K562 (cell line): ENCODE measurements around the gene FTL. TPM values are rescaled to one million over a fixed set of nuclear protein-coding genes. Genes with fewer than 3 reads are reported as not detected.

Source experiments
- ATAC-seq: fragments of 200-7000 bp; cut with Tn5 transposase; 3 replicates; pipeline ENCODE4 v1.9.1; 2020; ENCODE audit warnings: moderate library complexity
- BruUV-seq: library from RNA; stranded (reverse); fragments of 400-500 nt; replicated peaks from 2 replicates; lab custom pipeline; 2021; lab: Mats Ljungman, UMichigan
- CTCF ChIA-PET: fragments of 300-600 bp; formaldehyde crosslinking; extraction: SDS; loops from one replicate; lab custom pipeline; 2021; ENCODE audit warnings: low intra/inter-chr PET ratio; lab: Yijun Ruan, JAX
- POLR2A ChIA-PET: fragments of 300-600, 350-650 bp; sonication (Branson Sonifier 250); formaldehyde crosslinking; extraction: SDS; loops from one replicate; lab custom pipeline; 2021; ENCODE audit warnings: antibody characterized with exemption, inconsistent platforms; lab: Yijun Ruan, JAX
- DNase-seq, 4 experiments: peaks; one replicate each; pipeline versions ENCODE4 v3.0.0 to v3.0.0-alpha.2; 2011 to 2018; ENCODE audit warnings: low spot score in 3 of 4, mixed read lengths in 3 of 4; ENCODE audit errors: extremely low read depth in 1 of 4
- FAIRE-seq: peaks from 2 replicates; lab custom pipeline; 2011; peaks lifted over from hg19 to GRCh38; lab: Jason Lieb, UNC
- H2AFZ ChIP-seq: 2 replicates; pipeline ENCODE4 v1.6.0; 2011; ENCODE audit warnings: low read depth, low read length, control low read depth, inconsistent platforms
- H3K27ac ChIP-seq: fragments of 200-600 bp; 3 replicates; pipeline ENCODE4 v1.8.0; 2011; ENCODE audit warnings: low read depth, mild to moderate bottlenecking, control low read depth, inconsistent platforms, low read length, moderate library complexity, mixed read lengths; ENCODE audit errors: extremely low read depth
- H3K27me3 ChIP-seq, 2 experiments: fragments of 300-600 bp in 1 of 2; 2 replicates in 1 of 2; 3 replicates in 1 of 2; pipeline versions ENCODE4 v1.6.0 to v1.8.0; 2011; ENCODE audit warnings: inconsistent platforms in 2 of 2, low read length in 2 of 2, mild to moderate bottlenecking in 1 of 2, mixed read lengths in 1 of 2, moderate library complexity in 1 of 2; ENCODE audit not compliant: control insufficient read depth in 2 of 2, insufficient read depth in 2 of 2
- H3K36me3 ChIP-seq: fragments of 300-600 bp; 3 replicates; pipeline ENCODE4 v1.8.0; 2011; ENCODE audit warnings: mild to moderate bottlenecking, low read length, inconsistent platforms; ENCODE audit not compliant: control insufficient read depth, insufficient read depth
- H3K4me1 ChIP-seq, 2 experiments: fragments of 200-600 bp in 1 of 2; replicated peaks in 1 of 2; 2 replicates in 1 of 2; 3 replicates in 1 of 2; pipeline versions ENCODE4 v1.5.1 to v1.8.0; 2011; ENCODE audit warnings: inconsistent platforms in 2 of 2, low read length in 2 of 2, mild to moderate bottlenecking in 1 of 2, mixed read lengths in 1 of 2, moderate library complexity in 1 of 2; ENCODE audit not compliant: control insufficient read depth in 2 of 2, insufficient read depth in 2 of 2
- H3K4me2 ChIP-seq: 2 replicates; pipeline ENCODE4 v1.6.1; 2011; ENCODE audit warnings: low read length, control low read depth, inconsistent platforms, mixed read lengths; ENCODE audit not compliant: insufficient read depth
- H3K4me3 ChIP-seq: fragments of 200-600 bp; sonication (generic), shearing (Covaris generic); 2 replicates; pipeline ENCODE4 v1.5.1; 2016; ENCODE audit warnings: control low read depth, inconsistent platforms
- H3K79me2 ChIP-seq: fragments of 200-600 bp; 3 replicates; pipeline ENCODE4 v1.8.0; 2011; ENCODE audit warnings: low read length, inconsistent platforms; ENCODE audit not compliant: control insufficient read depth, insufficient read depth
- H3K9ac ChIP-seq, 2 experiments: 2 replicates each; pipeline versions ENCODE4 v1.6.0 to v1.6.1; 2011; ENCODE audit warnings: low read depth in 2 of 2, low read length in 2 of 2, control low read depth in 1 of 2, inconsistent platforms in 1 of 2, mild to moderate bottlenecking in 1 of 2, mixed read lengths in 1 of 2; ENCODE audit not compliant: insufficient read depth in 1 of 2
- H3K9me1 ChIP-seq: one replicate; pipeline ENCODE4 v1.6.0; 2011; ENCODE audit warnings: inconsistent platforms, mild to moderate bottlenecking, low read length, moderate library complexity; ENCODE audit not compliant: control insufficient read depth, insufficient read depth
- H3K9me3 ChIP-seq: replicated peaks from 2 replicates; pipeline ENCODE4 v1.5.1; 2011; ENCODE audit warnings: low read depth, low read length, inconsistent platforms; ENCODE audit not compliant: control insufficient read depth, insufficient read depth
- H4K20me1 ChIP-seq: replicated peaks from 2 replicates; pipeline ENCODE4 v1.6.1; 2011; ENCODE audit warnings: low read length, inconsistent platforms, mixed read lengths; ENCODE audit not compliant: control insufficient read depth, insufficient read depth
- CTCFL ChIP-seq: IDR thresholded peaks from 2 replicates; pipeline ENCODE4 v1.6.1; 2011; ENCODE audit warnings: borderline replicate concordance, low read depth, mild to moderate bottlenecking, moderate library complexity, low read length; ENCODE audit not compliant: insufficient read depth, poor library complexity, severe bottlenecking
- POLR2A ChIP-seq: fragments of 450-650 bp; conservative IDR thresholded peaks from 2 replicates; pipeline ENCODE4 v1.6.1; 2016
- POU5F1 ChIP-seq: fragments of 150-350 bp; IDR thresholded peaks from 2 replicates; pipeline ENCODE4 v1.6.1; 2014; ENCODE audit warnings: borderline replicate concordance, low read length, low read depth, mild to moderate bottlenecking; ENCODE audit not compliant: partially characterized antibody
- REST ChIP-seq, 2 experiments: fragments of 450-650 bp; formaldehyde crosslinking in 1 of 2; IDR thresholded peaks; 2 replicates each; pipeline versions ENCODE4 v1.4.0 to v1.6.1; 2014 to 2020; ENCODE audit warnings: mild to moderate bottlenecking in 2 of 2, borderline replicate concordance in 1 of 2, low read depth in 1 of 2
- WGBS: fragments of 100-300 bp; shearing (Covaris generic); methylation state at CpG from one replicate; pipeline ENCODE4 v1.1.6; 2016; ENCODE audit warnings: low coverage, mixed read lengths; ENCODE audit not compliant: insufficient coverage; ENCODE audit errors: missing lambda C conversion rate; 5-methylcytosine and 5-hydroxymethylcytosine counted together
- in situ Hi-C: fragments of 300-500 bp; cut with MboI; formaldehyde crosslinking; loops from 4 replicates; pipeline ENCODE4 v1.15.0; 2018; ENCODE audit warnings: inconsistent platforms, mixed read lengths
- intact Hi-C: fragments of 100-400 bp; cut with micrococcal nuclease; formaldehyde crosslinking; loops from 2 replicates; pipeline ENCODE4 v1.14.2; 2022
- polyA plus RNA-seq, 8 experiments: library from polyadenylated mRNA; depleted of rRNA in 4 of 8; stranded (reverse) in 5 of 8; unstranded in 3 of 8; fragments of >200 nt; fragmentation: Nextera tagmentation in 2 of 8; fragmentation: Illumina TruSeq in 1 of 8; extraction: Ambion mirVana in 2 of 8; extraction: Trizol in 1 of 8; gene quantifications; 2 replicates each; pipeline versions ENCODE4 v1.2.1 to v1.2.3, GENCODE V29; 2011 to 2014; ENCODE audit warnings: inconsistent platforms in 1 of 8, missing spikeins in 1 of 8
- total RNA-seq, 7 experiments: library from RNA; depleted of rRNA in 6 of 7; stranded (reverse); fragments of >200 nt in 6 of 7; fragmentation: Illumina TruSeq in 2 of 7; extraction: Trizol in 2 of 7; gene quantifications; 2 replicates each; pipeline versions ENCODE4 v1.2.1 to v1.2.3, GENCODE V29; 2011 to 2021; ENCODE audit warnings: low replicate concordance in 1 of 7
- TF ChIP-seq, protein P1 (sequence below), 3 experiments: IDR thresholded peaks in 2 of 3; conservative IDR thresholded peaks in 1 of 3; 2 replicates each; pipeline ENCODE4 v1.5.1; 2011 to 2012; ENCODE audit warnings: low read length in 3 of 3, mild to moderate bottlenecking in 3 of 3, control low read depth in 2 of 3, improper control_type of control experiment in 1 of 3, inconsistent platforms in 1 of 3, low read depth in 1 of 3, mixed read lengths in 1 of 3, moderate library complexity in 1 of 3; ENCODE audit not compliant: insufficient read depth in 2 of 3
- TF ChIP-seq, protein P2 (sequence below): fragments of 250-450 bp; sonication (Bioruptor Pico); IDR thresholded peaks from 2 replicates; pipeline ENCODE4 v1.4.0; 2020; ENCODE audit warnings: borderline replicate concordance

FTL gene
- total and polyA plus RNA-seq, 9 of the 15 experiments (the other 6 are each of a cell fraction or from before 2014, with no cell fraction given), result 1,231 to 27,415 (median 3,965) TPM

GRCh38 chr19:48997972-48998371 lies 32.9 kb downstream of the FTL start:
- ATAC-seq, result peak; percentile 53
- Histone ChIP-seq H3K36me3 (peaks cover 58% of the 10 kb centered on the region), H3K4me2 (no peak overlapping the region), H3K9me3 (no peaks in the 10 kb centered on the region), H4K20me1 (0 out of 2 replicates have a peak, but pooled peaks cover 5% of the 10 kb centered on the region), H3K27ac (no peak overlapping the region), H3K9ac (no peak overlapping the region), H3K4me3 (no peak overlapping the region), H2AFZ (no peak overlapping the region), H3K79me2 (peaks cover 63% of the 10 kb centered on the region), H3K27me3 (no peaks in the 10 kb centered on the region), H3K9me1 (no peaks in the 10 kb centered on the region), H3K4me1 (peaks cover 0 to 10% of the 10 kb centered on the region in 2 experiments; a peak in 4 of 5 replicates)
- peak; percentile 61 to 84 (median 70) for DNase-seq
- BruUV-seq, result no TSS peak
- FAIRE-seq, result peak; percentile 74
- POLR2A ChIA-PET, result interaction anchor here (0.5 to 1.2 kb wide), 6 partner anchors 9 to 212 kb away, joined by 3 to 5 read pairs (median 3); no protein-coding TSS in a partner anchor
- CTCF ChIA-PET, result no interaction called here
- in situ Hi-C loops (no loop called here), intact Hi-C loops (loop anchor here (2.0 to 10.0 kb wide), 3 partner anchors 77 to 227 kb away; partner anchors contain the start of genes HRC and TRPM4)
- 62% methylated on average over 5 of the region's 5 CpGs for whole genome bisulfite sequencing
- TF ChIP-seq CTCFL (peak; percentile 92), POU5F1 (no peak), POLR2A (0 out of 2 replicates have a peak, but pooled peaks have one; percentile 11), REST (IDR thresholded peaks at IDR 0.05; ENCODE audit: borderline replicate concordance) (0 out of 2 replicates have a peak, but pooled peaks have one; percentile 11), REST (CRISPR knock-in tag; IDR thresholded peaks at IDR 0.05; ENCODE audit: low read depth) (no peak)
- TF ChIP-seq, protein P1, sequence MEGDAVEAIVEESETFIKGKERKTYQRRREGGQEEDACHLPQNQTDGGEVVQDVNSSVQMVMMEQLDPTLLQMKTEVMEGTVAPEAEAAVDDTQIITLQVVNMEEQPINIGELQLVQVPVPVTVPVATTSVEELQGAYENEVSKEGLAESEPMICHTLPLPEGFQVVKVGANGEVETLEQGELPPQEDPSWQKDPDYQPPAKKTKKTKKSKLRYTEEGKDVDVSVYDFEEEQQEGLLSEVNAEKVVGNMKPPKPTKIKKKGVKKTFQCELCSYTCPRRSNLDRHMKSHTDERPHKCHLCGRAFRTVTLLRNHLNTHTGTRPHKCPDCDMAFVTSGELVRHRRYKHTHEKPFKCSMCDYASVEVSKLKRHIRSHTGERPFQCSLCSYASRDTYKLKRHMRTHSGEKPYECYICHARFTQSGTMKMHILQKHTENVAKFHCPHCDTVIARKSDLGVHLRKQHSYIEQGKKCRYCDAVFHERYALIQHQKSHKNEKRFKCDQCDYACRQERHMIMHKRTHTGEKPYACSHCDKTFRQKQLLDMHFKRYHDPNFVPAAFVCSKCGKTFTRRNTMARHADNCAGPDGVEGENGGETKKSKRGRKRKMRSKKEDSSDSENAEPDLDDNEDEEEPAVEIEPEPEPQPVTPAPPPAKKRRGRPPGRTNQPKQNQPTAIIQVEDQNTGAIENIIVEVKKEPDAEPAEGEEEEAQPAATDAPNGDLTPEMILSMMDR (IDR thresholded peaks at IDR 0.05 in 2 of 3, conservative IDR thresholded peaks at IDR 0.05 in 1 of 3; ENCODE audit: insufficient read depth in 2 of 3, low read depth in 1 of 3, low read length in 3 of 3), result peak; percentile 64 to 79 (median 74)
- TF ChIP-seq, protein P2, sequence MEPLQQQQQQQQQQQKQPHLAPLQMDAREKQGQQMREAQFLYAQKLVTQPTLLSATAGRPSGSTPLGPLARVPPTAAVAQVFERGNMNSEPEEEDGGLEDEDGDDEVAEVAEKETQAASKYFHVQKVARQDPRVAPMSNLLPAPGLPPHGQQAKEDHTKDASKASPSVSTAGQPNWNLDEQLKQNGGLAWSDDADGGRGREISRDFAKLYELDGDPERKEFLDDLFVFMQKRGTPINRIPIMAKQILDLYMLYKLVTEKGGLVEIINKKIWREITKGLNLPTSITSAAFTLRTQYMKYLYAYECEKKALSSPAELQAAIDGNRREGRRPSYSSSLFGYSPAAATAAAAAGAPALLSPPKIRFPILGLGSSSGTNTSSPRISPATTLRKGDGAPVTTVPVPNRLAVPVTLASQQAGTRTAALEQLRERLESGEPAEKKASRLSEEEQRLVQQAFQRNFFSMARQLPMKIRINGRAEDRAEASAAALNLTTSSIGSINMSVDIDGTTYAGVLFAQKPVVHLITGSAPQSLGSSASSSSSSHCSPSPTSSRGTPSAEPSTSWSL (CRISPR knock-in tag), result no peak
